Activated CD4-positive, alpha-beta T cell treated with anti-CD3 and anti-CD28 coated beads for 36 hours (primary cell): ENCODE results near the gene MAN1A1. TPM values are rescaled to one million over a fixed set of nuclear protein-coding genes. Genes with fewer than 3 reads are reported as not detected.

Source experiments
- ATAC-seq: fragments of 200-7000 bp; cut with Tn5 transposase; one replicate; pipeline ENCODE4 v1.10.0; 2021; ENCODE audit warnings: mild to moderate bottlenecking, moderate library complexity
- CTCF ChIA-PET: fragments of 350-600 bp; sonication (Branson Sonifier 250); formaldehyde crosslinking; loops from one replicate; lab custom pipeline; 2021; ENCODE audit warnings: antibody characterized with exemption; lab: Charles Lee
- POLR2A ChIA-PET: fragments of 350-600 bp; sonication (Branson Sonifier 250); formaldehyde crosslinking; loops from one replicate; lab custom pipeline; 2021; ENCODE audit warnings: antibody characterized with exemption, inconsistent platforms; lab: Charles Lee
- DNase-seq: peaks from one replicate; pipeline ENCODE4 v3.0.0-alpha.2; 2020
- H3K27ac Mint-ChIP-seq: one replicate; pipeline ENCODE4 v1.8.0; 2021; ENCODE audit warnings: mixed read lengths
- H3K27me3 Mint-ChIP-seq: one replicate; pipeline ENCODE4 v1.8.0; 2021; ENCODE audit warnings: mixed read lengths
- H3K36me3 Mint-ChIP-seq: one replicate; pipeline ENCODE4 v1.8.0; 2021; ENCODE audit warnings: low read depth, mixed read lengths
- H3K4me1 Mint-ChIP-seq: one replicate; pipeline ENCODE4 v1.8.0; 2021; ENCODE audit warnings: mixed read lengths
- H3K4me3 Mint-ChIP-seq: one replicate; pipeline ENCODE4 v1.8.0; 2021; ENCODE audit warnings: mild to moderate bottlenecking, moderate library complexity, mixed read lengths
- H3K9me3 Mint-ChIP-seq: one replicate; pipeline ENCODE4 v1.8.0; 2021; ENCODE audit warnings: low read depth, mixed read lengths
- intact Hi-C, 2 experiments: fragments of 100-400 bp; cut with DNase I in 1 of 2; cut with micrococcal nuclease in 1 of 2; formaldehyde crosslinking; loops; one replicate each; pipeline versions ENCODE4 v1.14.2 to v1.15.1; 2022 to 2024; cut with DNase I, micrococcal nuclease
- total RNA-seq, 2 experiments: library from RNA; stranded (reverse); gene quantifications; one replicate each; pipeline ENCODE4 v1.2.3, GENCODE V29; 2021

MAN1A1 gene
- total RNA-seq, 2 experiments from 2014 or later = 15.3 to 18.4 TPM

- H3K27ac Mint-ChIP-seq = no peak overlapping the region
- ChIA-PET CTCF (interaction anchor here (0.6 to 2.1 kb wide), 11 partner anchors 11 to 634 kb away, joined by 3 to 10 read pairs (median 4); no protein-coding TSS in a partner anchor), POLR2A (interaction anchor here (0.8 kb wide), 1 partner anchor 201 kb away, joined by 3 read pairs; no protein-coding TSS in a partner anchor)
- H3K9me3 Mint-ChIP-seq = no peaks in the 10 kb centered on the region
- ATAC-seq (no peak), DNase-seq (no peak)
- no peaks in the 10 kb centered on the region for H3K36me3 Mint-ChIP-seq
- intact Hi-C loops = loop anchor here (2.0 to 10.0 kb wide), 3 partner anchors 198 to 826 kb away; partner anchors contain the start of gene MAN1A1 (in 1 of the 2)
- peaks cover 45% of the 10 kb centered on the region for H3K4me1 Mint-ChIP-seq
- no peak overlapping the region for H3K4me3 Mint-ChIP-seq
- H3K27me3 Mint-ChIP-seq = peaks cover 5% of the 10 kb centered on the region
Observed at GRCh38 chr6:119148825-119149525, 200.6 kb downstream of the MAN1A1 start.

GRCh38 chr6:119148098-119148824 is 201.3 kb downstream of the MAN1A1 start:
- CTCF ChIA-PET = interaction anchor here (0.6 to 2.1 kb wide), 18 partner anchors 9 to 635 kb away, joined by 3 to 10 read pairs (median 3); no protein-coding TSS in a partner anchor
- ATAC-seq (peak; percentile 21), DNase-seq (peak; percentile 21)
- Mint-ChIP-seq H3K4me3 (no peak overlapping the region), H3K27me3 (peaks cover 5% of the 10 kb centered on the region), H3K27ac (peak overlapping the region; percentile 37), H3K36me3 (no peaks in the 10 kb centered on the region), H3K9me3 (no peaks in the 10 kb centered on the region), H3K4me1 (peaks cover 45% of the 10 kb centered on the region)
- intact Hi-C loops = loop anchor here (2.0 to 10.0 kb wide), 3 partner anchors 199 to 827 kb away; partner anchors contain the start of gene MAN1A1 (in 1 of the 2)
- POLR2A ChIA-PET = no interaction called here

GRCh38 chr6:119147101-119148053 is 202.2 kb downstream of the MAN1A1 start:
- DNase-seq (peak; percentile 78), ATAC-seq (peak; percentile 87)
- Mint-ChIP-seq H3K36me3 (no peaks in the 10 kb centered on the region), H3K4me3 (no peak overlapping the region), H3K9me3 (no peaks in the 10 kb centered on the region), H3K27me3 (peaks cover 5% of the 10 kb centered on the region), H3K27ac (peak overlapping the region; percentile 27), H3K4me1 (peaks cover 45% of the 10 kb centered on the region)
- ChIA-PET POLR2A (interaction anchor here (0.9 kb wide), 1 partner anchor 203 kb away, joined by 3 read pairs; no protein-coding TSS in a partner anchor), CTCF (interaction anchor here (0.6 to 3.6 kb wide), 13 partner anchors 8 to 316 kb away, joined by 3 to 13 read pairs (median 3); no protein-coding TSS in a partner anchor)
- intact Hi-C loops = loop anchor here (1.0 to 10.0 kb wide), 6 partner anchors 19 to 827 kb away; partner anchors contain the start of gene MAN1A1 (in 2 of the 2)

GRCh38 chr6:119145111-119145510 is 204.4 kb downstream of the MAN1A1 start:
- H3K27ac Mint-ChIP-seq = no peak overlapping the region
- no peaks in the 10 kb centered on the region for H3K36me3 Mint-ChIP-seq
- intact Hi-C loops = loop anchor here (5.0 to 10.0 kb wide), 2 partner anchors 202 to 830 kb away; partner anchors contain the start of gene MAN1A1 (in 1 of the 2)
- ATAC-seq (no peak), DNase-seq (no peak)
- H3K27me3 Mint-ChIP-seq = peaks cover 4% of the 10 kb centered on the region
- peaks cover 36% of the 10 kb centered on the region for H3K4me1 Mint-ChIP-seq
- no peaks in the 10 kb centered on the region for H3K9me3 Mint-ChIP-seq
- ChIA-PET CTCF (interaction anchor here (0.7 to 3.6 kb wide), 4 partner anchors 13 to 575 kb away, joined by 3 to 13 read pairs (median 3); no protein-coding TSS in a partner anchor), POLR2A (no interaction called here)
- H3K4me3 Mint-ChIP-seq = no peak overlapping the region

GRCh38 chr6:119142637-119143036 is 206.9 kb downstream of the MAN1A1 start:
- ChIA-PET POLR2A (no interaction called here), CTCF (interaction anchor here (0.7 to 1.7 kb wide), 4 partner anchors 10 to 18 kb away, joined by 4 to 8 read pairs (median 4); no protein-coding TSS in a partner anchor)
- Mint-ChIP-seq H3K4me1 (peaks cover 24% of the 10 kb centered on the region), H3K27me3 (no peaks in the 10 kb centered on the region), H3K27ac (no peak overlapping the region), H3K4me3 (no peak overlapping the region), H3K9me3 (no peaks in the 10 kb centered on the region), H3K36me3 (no peaks in the 10 kb centered on the region)
- intact Hi-C loops = loop anchor here in 1 of 2 experiments (10.0 kb wide), 1 partner anchor 832 kb away; no protein-coding TSS in a partner anchor
- ATAC-seq (no peak), DNase-seq (no peak)

- H3K36me3 Mint-ChIP-seq = no peaks in the 10 kb centered on the region
- ChIA-PET POLR2A (interaction anchor here (0.9 kb wide), 1 partner anchor 416 kb away, joined by 3 read pairs; no protein-coding TSS in a partner anchor), CTCF (interaction anchor here (1.3 to 1.7 kb wide), 3 partner anchors 13 to 17 kb away, joined by 4 to 8 read pairs (median 5); no protein-coding TSS in a partner anchor)
- peaks cover 18% of the 10 kb centered on the region for H3K4me1 Mint-ChIP-seq
- no peak for ATAC-seq
- intact Hi-C loops = loop anchor here in 1 of 2 experiments (10.0 kb wide), 1 partner anchor 833 kb away; no protein-coding TSS in a partner anchor
- no peaks in the 10 kb centered on the region for H3K27me3 Mint-ChIP-seq
- no peak overlapping the region for H3K27ac Mint-ChIP-seq
- no peak for DNase-seq
- H3K9me3 Mint-ChIP-seq = no peaks in the 10 kb centered on the region
- H3K4me3 Mint-ChIP-seq = no peak overlapping the region
Observed at GRCh38 chr6:119142041-119142440, 207.5 kb downstream of the MAN1A1 start.

GRCh38 chr6:119140196-119141140 is 209.1 kb downstream of the MAN1A1 start:
- Mint-ChIP-seq H3K27me3 (no peaks in the 10 kb centered on the region), H3K9me3 (no peaks in the 10 kb centered on the region), H3K4me1 (peaks cover 7% of the 10 kb centered on the region), H3K27ac (no peak overlapping the region), H3K36me3 (no peaks in the 10 kb centered on the region), H3K4me3 (no peak overlapping the region)
- DNase-seq (no peak), ATAC-seq (no peak)
- CTCF ChIA-PET = interaction anchor here (1.0 kb wide), 1 partner anchor 11 kb away, joined by 3 read pairs; no protein-coding TSS in a partner anchor
- intact Hi-C loops = loop anchor here in 1 of 2 experiments (10.0 kb wide), 1 partner anchor 834 kb away; no protein-coding TSS in a partner anchor
- POLR2A ChIA-PET = no interaction called here

- DNase-seq = no peak
- no peaks in the 10 kb centered on the region for H3K9me3 Mint-ChIP-seq
- ChIA-PET CTCF (interaction anchor here (0.7 to 1.7 kb wide), 2 partner anchors 9 to 10 kb away, joined by 3 to 11 read pairs; no protein-coding TSS in a partner anchor), POLR2A (no interaction called here)
- intact Hi-C loops = no loop called here
- peak; percentile 47 for ATAC-seq
- no peaks in the 10 kb centered on the region for H3K36me3 Mint-ChIP-seq
- no peaks in the 10 kb centered on the region for H3K27me3 Mint-ChIP-seq
- no peak overlapping the region for H3K27ac Mint-ChIP-seq
- no peaks in the 10 kb centered on the region for H3K4me1 Mint-ChIP-seq
- H3K4me3 Mint-ChIP-seq = no peak overlapping the region
Observed at GRCh38 chr6:119138906-119139541, 210.5 kb downstream of the MAN1A1 start.
